IPS-NIHi7 (cell line): ENCODE data around the gene CAPZB.

Experiments
- DNase-seq: peaks from one replicate; pipeline ENCODE4 v3.0.0; 2012; ENCODE audit warnings: mixed read lengths; ENCODE audit errors: extremely low spot score

The CAPZB gene

GRCh38 chr1:19468397-19468956 is 16.9 kb downstream of the CAPZB start:
- DNase-seq: no peak

- DNase-seq: no peak
Measured at GRCh38 chr1:19467199-19468187, 17.8 kb downstream of the CAPZB start.

- DNase-seq: no peak
Measured at GRCh38 chr1:19466112-19466561, 19.2 kb downstream of the CAPZB start.

- DNase-seq: no peak
Measured at GRCh38 chr1:19465650-19466049, 19.7 kb downstream of the CAPZB start.

- no peak for DNase-seq
Measured at GRCh38 chr1:19465123-19465522, 20.2 kb downstream of the CAPZB start.

GRCh38 chr1:19464696-19465095 is 20.6 kb downstream of the CAPZB start:
- DNase-seq: no peak

GRCh38 chr1:19463504-19463803 is 21.9 kb downstream of the CAPZB start:
- DNase-seq: no peak

- DNase-seq: no peak
Measured at GRCh38 chr1:19462781-19463503, 22.4 kb downstream of the CAPZB start.

GRCh38 chr1:19461220-19461554 is 24.2 kb downstream of the CAPZB start:
- DNase-seq: no peak

GRCh38 chr1:19460535-19461219 is 24.7 kb downstream of the CAPZB start:
- DNase-seq: no peak

- DNase-seq: no peak
Measured at GRCh38 chr1:19458815-19459417, 26.4 kb downstream of the CAPZB start.

- no peak for DNase-seq
Measured at GRCh38 chr1:19457607-19458006, 27.7 kb downstream of the CAPZB start.

GRCh38 chr1:19456968-19457441 is 28.3 kb downstream of the CAPZB start:
- no peak for DNase-seq

- no peak for DNase-seq
Measured at GRCh38 chr1:19455353-19455752, 30.0 kb downstream of the CAPZB start.

GRCh38 chr1:19454265-19455146 is 30.8 kb downstream of the CAPZB start:
- no peak for DNase-seq

- DNase-seq: no peak
Measured at GRCh38 chr1:19453741-19454201, 31.6 kb downstream of the CAPZB start.

GRCh38 chr1:19452221-19452663 is 33.1 kb downstream of the CAPZB start:
- DNase-seq: no peak

- DNase-seq: no peak
Measured at GRCh38 chr1:19450811-19451515, 34.4 kb downstream of the CAPZB start.

GRCh38 chr1:19449454-19450228 is 35.7 kb downstream of the CAPZB start:
- no peak for DNase-seq
